ENCODE results near the gene THOC5.

The THOC5 gene

DNA sequence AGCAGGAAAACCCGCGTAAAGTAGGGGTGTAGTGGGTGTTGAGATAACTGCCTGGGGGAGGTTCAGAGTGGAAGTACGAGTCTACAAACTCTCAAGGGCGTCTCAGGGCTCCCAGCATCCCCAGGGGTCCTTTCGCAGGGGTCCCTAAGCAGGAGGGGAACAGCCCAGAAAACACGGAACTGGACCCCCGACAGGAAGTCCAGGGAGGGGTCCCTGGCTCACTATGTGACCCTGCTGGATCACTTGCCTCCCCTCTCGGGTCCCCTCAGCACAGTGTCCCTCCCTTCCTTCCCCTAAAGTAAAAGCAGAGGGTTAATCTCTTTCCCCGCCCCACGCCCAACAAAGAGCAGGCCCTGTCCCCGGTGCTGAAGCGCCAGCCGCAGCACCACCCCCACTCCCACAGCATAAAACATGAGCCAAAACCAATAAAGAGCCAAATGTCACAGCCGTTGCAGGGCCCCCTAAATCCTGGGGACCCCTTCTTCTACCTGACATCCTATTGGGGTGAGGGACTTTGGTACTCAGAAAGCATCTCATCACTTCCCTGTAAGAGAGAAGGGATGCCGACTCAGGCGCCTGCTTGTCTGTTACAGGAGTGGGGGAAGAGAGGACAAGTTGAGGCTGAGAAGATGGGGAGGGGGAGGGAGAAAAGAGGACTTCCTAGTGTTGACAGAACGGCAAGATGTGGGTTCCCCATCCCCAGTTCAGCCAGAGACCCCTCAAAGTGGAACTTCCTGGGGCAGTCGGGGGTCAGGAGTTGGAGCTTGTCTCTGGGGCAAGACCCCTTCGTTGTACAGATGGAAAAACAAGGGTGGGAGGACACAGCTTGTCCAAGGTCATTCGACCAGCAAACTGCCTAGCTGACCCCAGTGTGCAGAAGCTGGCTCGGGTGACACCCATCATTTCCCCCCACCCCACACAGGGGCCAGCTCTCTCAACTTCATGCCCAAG, 75.0 kb downstream of the THOC5 start:
- no peak for TF ChIP-seq ZNF565 (CRISPR knock-in tag; conservative IDR thresholded peaks at IDR 0.05; ENCODE audit: low read depth)
- TF ChIP-seq ZNF8 (CRISPR knock-in tag; IDR thresholded peaks at IDR 0.05) = no peak
- no peak for TF ChIP-seq ESRRG (CRISPR knock-in tag; IDR thresholded peaks at IDR 0.05)
- 0 out of 2 replicates have a peak, but pooled peaks have one; percentile 17 for TF ChIP-seq CSDC2 (CRISPR knock-in tag; IDR thresholded peaks at IDR 0.05)
- peak; percentile 52 for ATAC-seq

DNA sequence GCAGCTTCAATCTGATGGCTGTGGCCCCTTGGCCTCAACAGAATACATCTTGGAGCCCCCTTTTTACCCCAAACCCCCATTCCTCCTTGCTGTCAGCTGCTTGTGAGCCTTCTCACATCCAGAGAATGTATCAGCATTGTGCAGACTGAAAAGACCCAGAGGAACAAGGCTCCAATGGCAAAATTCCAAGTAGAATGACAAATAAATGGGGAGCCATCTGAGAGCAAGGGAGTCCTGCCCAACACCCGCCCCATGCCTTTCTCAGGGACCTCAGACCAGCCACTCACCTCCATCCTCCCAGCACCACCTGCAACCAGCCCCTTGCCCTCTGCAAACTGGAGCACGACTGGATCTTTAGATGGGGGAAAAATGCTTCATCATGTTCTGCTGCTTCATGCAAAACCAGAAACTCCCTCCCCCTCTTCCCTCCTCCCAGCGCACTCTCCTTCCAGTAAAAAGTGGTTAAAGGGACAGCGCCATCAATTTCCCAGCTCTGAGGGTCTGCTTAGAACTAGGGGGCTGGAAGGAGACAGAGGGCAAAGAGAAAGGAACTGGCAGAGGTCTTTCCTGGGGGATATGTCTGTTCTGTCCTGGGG, 75.7 kb downstream of the THOC5 start:
- no peak for TF ChIP-seq ISL1 (CRISPR knock-in tag; IDR thresholded peaks at IDR 0.05)
- TF ChIP-seq OSR1 (CRISPR knock-in tag; IDR thresholded peaks at IDR 0.05) = no peak
- TF ChIP-seq TCF4 (CRISPR knock-in tag; IDR thresholded peaks at IDR 0.05; ENCODE audit: borderline replicate concordance) = no peak
- TF ChIP-seq ARNTL (CRISPR knock-in tag; IDR thresholded peaks at IDR 0.05; ENCODE audit: borderline replicate concordance, low read depth) = no peak
- no peak for TF ChIP-seq ZNF8 (CRISPR knock-in tag; IDR thresholded peaks at IDR 0.05)
- no peak for TF ChIP-seq BACH2 (CRISPR knock-in tag; IDR thresholded peaks at IDR 0.05; ENCODE audit: borderline replicate concordance)
- TF ChIP-seq, protein P1, sequence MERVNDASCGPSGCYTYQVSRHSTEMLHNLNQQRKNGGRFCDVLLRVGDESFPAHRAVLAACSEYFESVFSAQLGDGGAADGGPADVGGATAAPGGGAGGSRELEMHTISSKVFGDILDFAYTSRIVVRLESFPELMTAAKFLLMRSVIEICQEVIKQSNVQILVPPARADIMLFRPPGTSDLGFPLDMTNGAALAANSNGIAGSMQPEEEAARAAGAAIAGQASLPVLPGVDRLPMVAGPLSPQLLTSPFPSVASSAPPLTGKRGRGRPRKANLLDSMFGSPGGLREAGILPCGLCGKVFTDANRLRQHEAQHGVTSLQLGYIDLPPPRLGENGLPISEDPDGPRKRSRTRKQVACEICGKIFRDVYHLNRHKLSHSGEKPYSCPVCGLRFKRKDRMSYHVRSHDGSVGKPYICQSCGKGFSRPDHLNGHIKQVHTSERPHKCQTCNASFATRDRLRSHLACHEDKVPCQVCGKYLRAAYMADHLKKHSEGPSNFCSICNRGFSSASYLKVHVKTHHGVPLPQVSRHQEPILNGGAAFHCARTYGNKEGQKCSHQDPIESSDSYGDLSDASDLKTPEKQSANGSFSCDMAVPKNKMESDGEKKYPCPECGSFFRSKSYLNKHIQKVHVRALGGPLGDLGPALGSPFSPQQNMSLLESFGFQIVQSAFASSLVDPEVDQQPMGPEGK (CRISPR knock-in tag; IDR thresholded peaks at IDR 0.05; ENCODE audit: borderline replicate concordance) = no peak
- no peak for TF ChIP-seq ESRRG (CRISPR knock-in tag; IDR thresholded peaks at IDR 0.05)
- TF ChIP-seq ZNF70 (CRISPR knock-in tag; IDR thresholded peaks at IDR 0.05) = no peak
- TF ChIP-seq ZFP3 (CRISPR knock-in tag; IDR thresholded peaks at IDR 0.05) = no peak
- TF ChIP-seq, protein P2, sequence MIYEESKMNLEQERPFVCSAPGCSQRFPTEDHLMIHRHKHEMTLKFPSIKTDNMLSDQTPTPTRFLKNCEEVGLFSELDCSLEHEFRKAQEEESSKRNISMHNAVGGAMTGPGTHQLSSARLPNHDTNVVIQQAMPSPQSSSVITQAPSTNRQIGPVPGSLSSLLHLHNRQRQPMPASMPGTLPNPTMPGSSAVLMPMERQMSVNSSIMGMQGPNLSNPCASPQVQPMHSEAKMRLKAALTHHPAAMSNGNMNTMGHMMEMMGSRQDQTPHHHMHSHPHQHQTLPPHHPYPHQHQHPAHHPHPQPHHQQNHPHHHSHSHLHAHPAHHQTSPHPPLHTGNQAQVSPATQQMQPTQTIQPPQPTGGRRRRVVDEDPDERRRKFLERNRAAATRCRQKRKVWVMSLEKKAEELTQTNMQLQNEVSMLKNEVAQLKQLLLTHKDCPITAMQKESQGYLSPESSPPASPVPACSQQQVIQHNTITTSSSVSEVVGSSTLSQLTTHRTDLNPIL (CRISPR knock-in tag; IDR thresholded peaks at IDR 0.05; ENCODE audit: low read depth) = no peak
- no peak for TF ChIP-seq CSDC2 (CRISPR knock-in tag; IDR thresholded peaks at IDR 0.05)

DNA sequence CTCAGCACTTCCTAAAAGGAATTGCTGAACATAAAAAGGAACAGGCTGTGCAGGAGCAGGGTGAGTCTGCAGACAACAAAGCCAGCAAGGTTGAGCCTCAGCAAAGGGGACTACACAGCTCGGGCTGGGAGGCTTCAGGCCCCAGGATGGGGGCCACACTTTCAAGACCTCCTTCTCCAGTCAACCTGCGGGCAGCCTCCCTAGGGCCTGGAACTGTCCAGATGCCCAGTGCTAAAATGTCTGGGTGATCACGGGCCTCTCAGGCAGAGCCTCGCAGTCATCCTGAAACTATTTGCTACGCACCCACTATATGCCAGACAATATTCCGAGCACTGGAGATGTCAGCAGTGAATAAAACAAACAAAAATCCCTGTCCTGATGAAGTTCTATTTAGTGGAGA, 77.4 kb downstream of the THOC5 start:
- TF ChIP-seq ESRRG (CRISPR knock-in tag; IDR thresholded peaks at IDR 0.05) (no peak), ISL1 (CRISPR knock-in tag; IDR thresholded peaks at IDR 0.05) (no peak), SNAI2 (CRISPR knock-in tag; IDR thresholded peaks at IDR 0.05) (no peak), RARB (CRISPR knock-in tag; IDR thresholded peaks at IDR 0.05) (no peak), ZNF70 (CRISPR knock-in tag; IDR thresholded peaks at IDR 0.05) (no peak), OSR1 (CRISPR knock-in tag; IDR thresholded peaks at IDR 0.05) (no peak), ZNF8 (CRISPR knock-in tag; IDR thresholded peaks at IDR 0.05) (no peak), PPARA (CRISPR knock-in tag; IDR thresholded peaks at IDR 0.05; ENCODE audit: borderline replicate concordance) (no peak), TOX (CRISPR knock-in tag; IDR thresholded peaks at IDR 0.05; ENCODE audit: borderline replicate concordance) (no peak), BACH2 (CRISPR knock-in tag; IDR thresholded peaks at IDR 0.05; ENCODE audit: borderline replicate concordance) (no peak)
- TF ChIP-seq, protein P3, sequence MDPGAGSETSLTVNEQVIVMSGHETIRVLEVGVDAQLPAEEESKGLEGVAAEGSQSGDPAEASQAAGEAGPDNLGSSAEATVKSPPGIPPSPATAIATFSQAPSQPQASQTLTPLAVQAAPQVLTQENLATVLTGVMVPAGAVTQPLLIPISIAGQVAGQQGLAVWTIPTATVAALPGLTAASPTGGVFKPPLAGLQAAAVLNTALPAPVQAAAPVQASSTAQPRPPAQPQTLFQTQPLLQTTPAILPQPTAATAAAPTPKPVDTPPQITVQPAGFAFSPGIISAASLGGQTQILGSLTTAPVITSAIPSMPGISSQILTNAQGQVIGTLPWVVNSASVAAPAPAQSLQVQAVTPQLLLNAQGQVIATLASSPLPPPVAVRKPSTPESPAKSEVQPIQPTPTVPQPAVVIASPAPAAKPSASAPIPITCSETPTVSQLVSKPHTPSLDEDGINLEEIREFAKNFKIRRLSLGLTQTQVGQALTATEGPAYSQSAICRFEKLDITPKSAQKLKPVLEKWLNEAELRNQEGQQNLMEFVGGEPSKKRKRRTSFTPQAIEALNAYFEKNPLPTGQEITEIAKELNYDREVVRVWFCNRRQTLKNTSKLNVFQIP (CRISPR knock-in tag; IDR thresholded peaks at IDR 0.05; ENCODE audit: borderline replicate concordance, low read depth) = no peak
- TF ChIP-seq, protein P4, sequence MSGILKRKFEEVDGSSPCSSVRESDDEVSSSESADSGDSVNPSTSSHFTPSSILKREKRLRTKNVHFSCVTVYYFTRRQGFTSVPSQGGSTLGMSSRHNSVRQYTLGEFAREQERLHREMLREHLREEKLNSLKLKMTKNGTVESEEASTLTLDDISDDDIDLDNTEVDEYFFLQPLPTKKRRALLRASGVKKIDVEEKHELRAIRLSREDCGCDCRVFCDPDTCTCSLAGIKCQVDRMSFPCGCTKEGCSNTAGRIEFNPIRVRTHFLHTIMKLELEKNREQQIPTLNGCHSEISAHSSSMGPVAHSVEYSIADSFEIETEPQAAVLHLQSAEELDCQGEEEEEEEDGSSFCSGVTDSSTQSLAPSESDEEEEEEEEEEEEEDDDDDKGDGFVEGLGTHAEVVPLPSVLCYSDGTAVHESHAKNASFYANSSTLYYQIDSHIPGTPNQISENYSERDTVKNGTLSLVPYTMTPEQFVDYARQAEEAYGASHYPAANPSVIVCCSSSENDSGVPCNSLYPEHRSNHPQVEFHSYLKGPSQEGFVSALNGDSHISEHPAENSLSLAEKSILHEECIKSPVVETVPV (CRISPR knock-in tag; IDR thresholded peaks at IDR 0.05) = no peak
- no peak for ATAC-seq

More for the DNA sequence above, 75.7 kb downstream of the THOC5 start:
- ATAC-seq = no peak

DNA sequence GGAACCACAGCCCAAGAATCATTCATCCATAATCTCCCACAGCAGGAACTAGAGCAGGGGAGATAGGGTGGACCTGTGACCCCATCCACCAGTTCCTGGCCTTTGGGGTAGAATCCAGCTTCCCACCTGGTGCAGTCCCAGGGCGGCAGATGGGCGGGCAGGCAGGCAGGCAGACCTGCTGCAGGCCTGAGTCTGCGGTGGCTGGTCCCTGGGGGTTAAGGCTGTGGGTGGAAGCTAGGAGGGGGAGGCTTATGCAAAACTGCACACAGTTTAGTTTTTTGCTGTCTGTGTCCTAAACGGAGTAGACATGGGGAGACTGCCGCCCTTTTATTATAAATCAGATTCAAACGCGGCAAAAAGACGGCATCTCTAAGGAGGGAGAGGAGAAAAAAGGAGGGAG, 78.0 kb downstream of the THOC5 start:
- TF ChIP-seq ZFP3 (CRISPR knock-in tag; IDR thresholded peaks at IDR 0.05) (no peak), GLIS3 (CRISPR knock-in tag; IDR thresholded peaks at IDR 0.05) (no peak), BACH2 (CRISPR knock-in tag; IDR thresholded peaks at IDR 0.05; ENCODE audit: borderline replicate concordance) (no peak), ZFP30 (CRISPR knock-in tag; IDR thresholded peaks at IDR 0.05) (no peak)
- no peak for ATAC-seq
